Stimulated activated CD4-positive, alpha-beta T cell treated with anti-CD3 and anti-CD28 coated beads, TNF-alpha, amount 100 ng/mL, for 48 hours (primary cell): ENCODE data around the gene UBE2J1.
"Not testable (repeated sequence)": the region's sequence is repeated elsewhere in the genome, so short reads cannot be mapped to it uniquely, and the experiment has no call there.

Experiments used
- DNase-seq, 3 donors: peaks; one replicate each; pipeline ENCODE4 v3.0.0-alpha.2; 2020; ENCODE audit warnings: low read depth in 3 of 3

The UBE2J1 gene

DNA sequence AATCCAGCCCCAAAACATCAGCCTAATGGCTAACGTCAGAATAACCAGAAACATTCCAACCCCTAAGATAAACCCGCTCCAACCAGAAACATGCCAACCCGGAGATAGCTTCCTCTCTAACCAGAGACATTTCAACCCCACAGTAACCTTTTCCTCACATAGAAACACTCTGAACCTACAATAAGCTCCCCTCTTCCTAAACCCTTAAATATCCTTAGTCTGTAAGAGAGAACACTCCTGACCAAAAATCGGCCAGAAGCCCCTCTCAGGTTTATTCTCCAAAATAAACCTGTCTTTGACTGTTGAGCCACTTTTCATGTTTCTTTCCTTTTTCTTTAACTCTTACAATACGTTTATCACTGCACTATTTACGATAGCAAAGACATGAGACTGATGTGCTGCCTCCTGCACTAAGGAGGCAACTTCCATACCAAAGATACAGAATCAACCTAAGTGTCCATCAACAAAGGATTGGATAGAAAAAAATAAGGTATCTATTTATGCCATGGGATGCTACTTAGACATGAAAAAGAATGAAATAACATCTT, 32.4 kb downstream of the UBE2J1 start:
- no peak for DNase-seq

DNA sequence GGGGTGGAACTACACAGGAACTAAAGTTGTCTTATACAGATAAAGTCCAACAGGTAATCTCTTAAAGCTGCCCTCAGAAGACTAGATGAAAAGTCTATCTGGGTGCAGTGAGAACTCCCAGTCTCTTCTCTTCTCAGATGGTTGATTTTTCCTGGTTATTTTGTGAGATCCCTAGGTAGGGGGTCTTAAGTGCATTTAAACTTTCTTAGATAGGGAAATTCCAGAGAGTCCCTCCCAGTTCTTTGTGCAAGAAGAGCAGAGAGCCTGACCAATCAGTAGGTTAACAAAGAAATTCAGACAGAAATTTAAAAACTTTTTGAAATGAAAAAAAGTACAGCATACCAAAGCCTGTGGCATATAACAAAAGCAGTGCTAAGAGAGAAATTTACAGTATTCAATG, 35.5 kb downstream of the UBE2J1 start:
- no peak for DNase-seq

DNA sequence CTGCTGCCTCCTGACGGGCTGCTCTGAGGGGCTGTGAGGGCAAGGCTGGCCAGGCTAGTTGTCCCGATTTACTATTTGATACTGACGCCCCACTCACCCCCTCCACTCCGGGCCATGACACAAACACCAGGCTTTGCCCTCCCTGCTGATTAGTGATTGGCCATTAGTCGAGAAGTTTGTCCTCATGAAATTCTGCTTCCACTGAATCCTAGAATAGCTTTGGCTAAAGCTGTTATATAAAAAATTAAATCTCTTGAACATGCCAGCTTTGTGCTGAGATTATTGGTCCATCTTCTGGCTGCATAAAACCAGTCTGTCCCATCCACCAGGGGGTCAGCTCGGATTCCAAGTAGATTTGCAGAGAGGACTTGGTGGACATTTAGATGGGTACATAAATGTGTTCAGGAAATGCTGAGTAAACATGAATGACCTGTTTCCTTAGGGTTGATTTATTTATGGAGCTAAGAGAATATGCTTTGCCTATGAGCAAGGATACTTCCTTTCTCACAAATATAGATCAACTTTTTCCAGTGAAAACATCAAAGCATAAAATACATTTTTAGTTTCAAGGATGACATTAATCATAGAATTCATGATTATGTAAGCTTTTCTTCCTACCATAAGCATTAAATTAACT, 37.2 kb downstream of the UBE2J1 start, which contains the start of gene GABRR2:
Gene GABRR2, minus strand, starts transcription at position 51 of the 637 bp plus-strand sequence. CDS start 134 bp downstream, outside the sequence.
- no peak for DNase-seq

DNA sequence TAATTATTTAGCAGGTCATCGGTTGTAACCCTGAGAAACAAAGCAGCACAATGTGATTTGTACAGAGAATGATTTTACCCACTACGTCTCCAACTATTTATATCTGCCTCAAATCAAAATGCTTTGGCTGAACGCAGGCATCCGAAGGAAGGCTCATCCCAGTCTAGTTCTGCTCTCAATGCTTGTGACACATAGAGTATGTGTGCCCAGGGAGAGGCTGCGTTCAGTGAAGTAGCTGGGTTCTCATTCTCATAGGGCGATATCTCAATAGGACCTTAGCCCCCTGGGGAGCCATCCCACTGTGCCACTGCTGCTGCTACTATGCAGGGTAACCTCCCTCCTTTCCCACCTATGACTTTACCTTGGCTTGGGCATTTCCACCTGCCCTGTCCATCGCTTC, 37.8 kb downstream of the UBE2J1 start:
- no peak for DNase-seq

DNA sequence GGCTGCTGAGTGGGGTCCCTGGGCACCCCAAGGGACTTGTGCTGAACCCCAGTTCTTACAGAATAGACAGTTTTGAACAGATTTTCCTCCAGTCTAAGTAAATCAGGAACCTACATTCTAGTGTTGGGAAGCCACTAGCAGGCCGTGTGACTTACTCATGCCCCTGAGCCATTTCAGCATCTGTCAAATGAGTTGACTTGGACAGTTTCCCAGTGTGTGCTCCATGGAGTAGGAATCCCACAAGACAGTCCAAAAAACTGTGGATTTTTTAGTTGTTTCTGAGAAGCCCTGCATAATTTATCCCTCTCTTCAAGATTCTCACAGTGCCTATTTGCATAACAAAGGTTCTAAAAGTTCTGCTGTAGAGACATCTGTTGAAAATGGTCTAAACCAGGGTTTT, 39.5 kb downstream of the UBE2J1 start:
- no peak for DNase-seq

DNA sequence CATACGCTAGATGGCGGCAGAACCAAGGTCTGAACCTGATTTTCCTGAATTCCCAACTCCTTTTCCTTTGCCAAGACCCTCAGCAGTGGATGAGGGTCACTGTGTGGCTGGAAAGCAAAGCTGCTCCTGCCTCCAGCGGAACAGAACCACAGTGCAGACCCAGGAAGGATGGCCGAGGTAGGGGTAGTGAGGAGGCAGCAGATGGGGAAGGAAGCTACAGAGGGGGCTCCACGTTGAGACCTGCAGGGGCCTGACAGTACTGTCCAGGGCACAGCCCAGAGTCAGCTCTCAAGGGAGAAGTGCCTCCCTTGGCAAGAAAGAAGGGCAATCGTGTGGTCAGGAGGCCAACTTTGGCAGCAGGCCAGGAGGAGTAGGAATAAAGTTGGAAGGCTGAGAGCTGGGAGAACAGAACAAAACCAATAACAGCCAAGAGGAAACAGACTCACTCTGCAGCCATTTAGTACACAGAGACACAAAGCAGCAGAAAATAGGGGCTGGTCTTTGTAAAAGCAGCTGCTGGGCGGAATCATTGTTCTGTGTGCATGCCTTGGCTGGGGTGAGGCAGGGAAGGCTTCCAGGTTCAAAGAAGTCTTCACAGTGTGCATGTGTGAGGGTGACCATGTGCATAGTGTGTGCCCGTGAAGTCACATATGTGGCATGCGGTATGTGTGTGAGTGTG, 40.5 kb downstream of the UBE2J1 start:
- DNase-seq = no peak

DNA sequence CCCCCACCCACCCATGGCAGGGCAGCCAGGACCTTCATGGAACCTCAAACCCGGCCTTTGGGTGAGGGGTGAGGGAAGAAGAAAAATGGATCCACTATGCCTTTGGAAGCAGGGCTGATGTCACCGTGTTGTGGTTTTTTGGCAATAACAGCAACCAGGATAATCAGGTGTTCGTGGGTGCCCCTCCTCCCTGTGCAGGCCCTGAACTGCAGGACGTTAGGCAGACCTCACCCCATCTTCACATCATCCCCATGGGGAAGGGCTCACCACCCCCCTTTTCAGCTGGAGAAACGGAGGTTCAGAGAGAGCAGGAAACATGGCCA, 41.0 kb downstream of the UBE2J1 start:
- DNase-seq = no peak

DNA sequence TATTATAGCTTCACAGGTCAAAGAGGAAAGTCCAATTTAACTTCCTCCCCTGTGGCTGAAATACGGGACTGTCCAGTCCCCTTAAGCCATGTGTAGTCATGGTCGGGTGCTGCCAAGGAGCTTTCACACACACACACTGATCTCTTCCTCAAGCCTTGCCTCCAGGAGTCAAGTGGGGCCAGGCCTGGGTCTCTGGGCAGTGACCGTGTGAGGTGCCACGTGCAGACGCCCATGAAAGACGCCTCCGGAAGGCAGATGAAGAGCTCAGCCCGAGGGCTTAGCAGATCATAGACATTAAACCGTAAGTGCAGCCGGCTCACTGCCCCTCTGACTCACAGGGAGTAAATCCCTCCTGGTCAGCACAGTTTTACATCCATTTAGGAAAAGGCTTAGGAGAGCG, 41.6 kb downstream of the UBE2J1 start:
- DNase-seq = no peak

DNA sequence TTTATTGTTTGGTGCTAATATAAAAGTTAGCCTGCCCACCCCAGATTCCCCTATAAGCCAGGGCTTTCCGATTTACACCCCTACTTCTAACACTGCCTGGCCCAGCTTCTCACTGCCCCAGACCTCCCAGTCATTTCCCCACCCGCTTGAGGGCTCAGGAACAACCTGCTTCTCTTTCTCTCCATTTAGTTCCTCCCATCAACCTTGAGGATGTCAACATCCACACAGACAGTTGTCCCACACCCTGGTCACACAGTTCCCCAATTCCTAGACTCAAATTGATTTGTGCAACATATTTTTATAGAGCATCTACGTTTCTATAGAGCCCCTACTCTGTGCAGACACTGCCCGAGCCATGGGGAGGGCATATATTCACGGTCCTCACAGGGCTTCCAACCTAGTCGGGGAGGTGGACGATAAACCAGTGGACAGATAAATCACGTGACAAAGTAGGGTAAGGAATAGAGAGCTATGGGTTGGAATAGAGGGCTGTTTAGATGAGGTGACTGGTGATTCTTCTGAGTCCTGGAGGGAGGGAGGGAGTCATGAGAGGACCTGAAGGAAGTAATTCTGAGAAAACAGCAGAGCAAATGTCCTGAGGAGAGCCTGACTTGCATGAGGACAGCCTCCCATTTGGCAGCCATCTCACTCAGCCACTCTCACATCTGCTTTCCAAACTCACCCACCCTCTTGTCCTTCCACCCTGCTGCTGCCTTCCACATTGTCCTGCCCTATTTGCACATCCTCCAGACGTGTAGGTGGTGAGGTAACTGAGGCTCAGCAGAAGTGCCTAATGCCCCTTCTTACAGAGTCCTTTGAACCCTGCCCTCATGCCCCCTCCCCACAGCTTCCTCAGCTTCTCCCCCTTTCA, 43.8 kb downstream of the UBE2J1 start:
- DNase-seq = no peak

DNA sequence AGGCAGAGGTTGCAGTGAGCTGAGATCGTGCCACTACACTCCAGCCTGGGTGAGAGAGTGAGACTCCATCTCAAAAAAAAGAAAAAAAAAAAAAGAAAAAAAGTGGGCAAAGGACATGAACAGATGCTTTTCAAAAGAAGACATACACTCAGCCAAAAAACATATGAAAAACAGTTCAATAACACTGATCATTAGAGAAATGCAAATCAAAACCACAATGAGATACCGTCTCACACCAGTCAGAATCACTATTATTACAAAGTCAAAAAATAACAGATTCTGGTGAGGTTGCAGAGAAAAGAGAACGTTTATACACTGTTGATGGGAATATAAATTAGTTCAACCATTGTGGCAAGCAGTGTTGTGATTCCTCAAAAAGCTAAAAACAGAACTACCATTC, 48.0 kb downstream of the UBE2J1 start:
- DNase-seq = not testable (repeated sequence)

DNA sequence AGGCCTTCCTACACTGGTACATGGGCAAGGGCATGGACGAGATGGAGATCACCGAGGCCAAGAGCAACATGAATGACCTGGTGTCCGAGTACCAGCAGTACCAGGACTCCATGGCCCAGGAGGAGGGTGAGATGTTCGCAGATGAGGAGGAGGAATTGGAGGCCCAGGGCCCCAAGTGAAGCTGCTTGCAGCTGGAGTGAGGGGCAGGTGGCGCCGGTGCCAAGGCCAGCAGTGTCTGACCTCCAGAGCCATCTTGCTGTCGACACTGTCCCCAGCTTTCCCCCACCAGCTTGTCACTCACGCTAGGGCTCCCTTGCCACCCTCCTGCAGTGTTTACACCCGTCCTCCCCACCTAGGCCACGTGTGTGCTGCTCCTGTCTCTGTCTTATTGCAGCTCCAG, 49.6 kb downstream of the UBE2J1 start:
- no peak for DNase-seq

DNA sequence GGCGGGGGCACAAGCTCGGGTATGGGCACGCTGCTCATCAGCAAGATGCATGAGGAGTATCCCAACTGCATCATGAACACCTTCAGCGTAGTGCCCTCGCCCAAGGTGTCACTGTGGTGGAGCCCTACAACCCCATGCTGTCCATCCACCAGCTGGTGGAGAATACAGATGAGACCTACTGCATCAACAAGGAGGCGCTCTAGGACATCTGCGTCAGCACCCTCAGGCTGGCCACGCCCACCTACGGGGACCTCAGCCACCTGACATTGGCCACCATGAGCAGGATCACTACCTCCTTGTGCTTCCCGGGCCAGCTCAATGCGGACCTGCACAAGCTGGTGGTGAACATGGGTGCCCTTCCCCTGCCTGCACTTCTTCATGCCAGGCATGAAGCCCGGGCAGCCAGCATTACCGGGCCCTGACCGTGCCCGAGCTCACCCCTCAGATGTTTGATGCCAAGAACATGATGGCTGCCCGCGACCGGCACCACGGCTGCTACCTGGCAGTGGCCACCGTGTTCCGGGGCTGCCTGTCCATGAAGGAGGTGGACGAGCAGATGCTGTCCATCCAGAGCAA, 50.2 kb downstream of the UBE2J1 start:
- no peak for DNase-seq

DNA sequence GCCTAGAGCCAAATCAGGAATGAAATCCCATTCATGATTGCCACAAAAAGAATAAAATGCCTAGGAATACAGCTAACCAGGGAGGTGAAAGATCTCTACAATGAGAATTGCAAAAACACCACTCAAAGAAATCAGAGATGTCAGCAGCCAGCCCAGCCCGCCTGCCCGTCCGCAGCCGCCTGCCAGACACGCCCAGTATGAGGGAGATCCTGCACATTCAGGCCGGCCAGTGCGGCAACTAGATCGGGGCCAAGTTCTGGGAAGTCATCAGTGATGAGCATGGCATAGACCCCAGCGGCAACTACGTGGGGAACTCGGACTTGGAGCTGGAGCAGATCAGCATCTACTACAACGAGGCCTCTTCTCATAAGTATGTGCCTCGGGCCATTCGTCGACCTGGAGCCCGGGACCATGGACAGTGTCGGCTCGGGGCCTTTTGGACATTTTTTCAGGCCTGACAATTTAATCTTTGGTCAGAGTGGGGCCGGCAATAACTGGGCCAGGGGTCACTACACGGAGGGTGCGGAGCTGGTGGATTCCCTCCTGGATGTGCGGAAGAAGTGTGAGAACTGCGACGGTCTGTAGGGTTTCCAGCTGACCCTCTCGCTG, 50.8 kb downstream of the UBE2J1 start:
- DNase-seq = no peak

DNA sequence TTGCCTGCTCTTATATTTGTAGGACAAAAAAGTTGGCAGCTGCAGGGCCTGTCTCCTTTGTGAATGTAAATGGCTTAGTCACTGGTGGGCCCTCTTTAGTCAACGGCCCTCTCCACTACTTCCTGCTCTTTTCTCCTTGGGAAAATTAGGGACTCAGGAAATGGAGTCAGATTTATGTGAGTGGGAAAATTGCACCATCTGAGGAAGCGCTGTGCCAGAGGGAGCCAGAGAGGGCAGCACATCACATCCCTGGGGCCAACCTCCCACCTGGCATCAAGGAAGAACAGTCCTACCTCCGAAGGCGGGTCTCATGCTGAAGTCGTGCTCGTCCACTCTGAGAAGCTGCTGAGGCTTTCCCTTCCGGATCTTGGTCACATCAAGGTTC, 53.1 kb downstream of the UBE2J1 start:
- no peak for DNase-seq

DNA sequence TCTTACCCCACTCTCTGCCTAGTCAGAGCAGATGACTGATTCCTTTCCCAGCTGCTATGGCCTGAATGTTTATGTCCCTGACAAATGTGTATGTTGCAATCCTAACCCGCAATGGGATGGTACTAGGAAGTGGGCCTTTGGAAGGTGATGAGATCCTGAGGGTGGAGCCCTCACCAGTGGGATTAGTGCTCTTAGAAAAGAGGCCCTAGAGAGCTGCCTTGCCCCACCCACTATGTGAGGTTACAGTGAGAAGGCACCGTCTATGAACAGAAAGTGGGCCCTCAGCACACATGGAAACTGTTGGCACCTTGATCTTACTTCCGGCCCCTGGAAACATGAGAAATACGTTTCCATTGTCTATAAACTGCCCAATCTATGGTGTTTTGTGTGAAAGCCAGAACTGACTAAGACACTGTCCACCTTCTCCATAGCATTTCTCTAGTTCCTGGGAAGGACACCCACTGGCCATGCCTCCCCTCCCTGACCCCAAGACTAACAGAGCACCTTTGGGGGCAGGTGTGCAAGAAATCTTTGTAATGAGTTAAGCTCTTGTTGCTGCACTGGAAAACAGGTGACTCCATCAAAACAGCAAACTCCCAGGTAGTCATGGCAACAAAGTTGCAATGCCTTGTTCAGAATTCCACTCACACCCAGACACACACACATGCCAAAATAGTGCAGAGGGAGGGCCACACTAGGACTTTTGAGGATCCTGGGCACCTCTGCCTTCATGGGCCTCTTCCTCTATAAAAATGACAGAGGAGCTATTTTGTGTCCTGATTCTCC, 53.6 kb downstream of the UBE2J1 start:
- DNase-seq = peak in 1 of 3 donors; percentile 20

DNA sequence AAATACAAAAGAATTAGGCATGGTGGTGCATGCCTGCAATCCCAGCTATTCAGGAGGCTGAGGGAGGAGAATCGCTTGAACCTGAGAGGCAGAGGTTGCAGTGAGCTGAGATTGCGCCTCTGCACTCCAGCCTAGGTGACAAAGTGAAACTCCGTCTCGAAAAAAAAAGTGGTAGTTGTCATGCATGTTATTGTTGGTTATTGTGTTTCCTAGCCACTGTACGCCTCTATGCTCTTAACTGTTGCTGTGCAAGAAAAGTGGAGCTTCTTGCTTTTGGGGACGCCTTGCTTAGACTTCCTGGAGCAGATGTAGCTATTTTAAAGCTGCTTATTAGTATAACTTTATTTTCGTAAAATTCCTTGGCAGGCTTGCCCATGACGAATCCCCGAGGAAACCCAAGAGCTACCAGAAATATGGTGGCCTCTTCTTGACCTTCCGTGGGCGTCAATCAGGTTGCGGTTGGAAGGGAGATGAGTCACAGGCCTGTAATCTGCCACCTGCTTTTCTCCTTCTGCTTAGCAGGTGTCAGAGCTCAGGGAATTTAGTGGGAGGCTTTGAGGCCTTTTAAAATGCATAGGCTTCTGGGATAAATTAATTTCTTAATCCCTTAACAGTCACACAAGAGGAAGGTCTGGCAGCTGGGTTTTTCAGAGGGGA, 54.7 kb downstream of the UBE2J1 start:
- DNase-seq = peak; percentile 44 to 55 (median 49)

DNA sequence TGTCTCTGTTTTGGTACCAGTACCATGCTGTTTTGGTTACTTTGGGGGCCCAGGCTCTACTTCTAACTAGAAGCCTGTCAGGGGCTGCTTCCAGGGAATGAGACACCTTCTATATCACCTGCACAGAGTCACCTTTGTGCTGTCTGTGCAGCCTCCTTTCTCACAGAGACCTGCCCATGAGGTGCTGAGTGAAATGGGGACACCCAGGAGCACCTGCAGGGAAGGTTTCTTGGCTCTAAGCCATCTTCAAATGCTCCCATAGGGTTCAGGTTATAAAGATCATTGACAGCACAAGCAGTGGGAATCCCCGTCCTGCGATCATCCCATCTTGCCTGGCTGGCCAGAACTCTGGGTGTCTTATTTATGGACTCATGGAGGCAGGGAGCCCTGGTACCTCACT, 56.5 kb downstream of the UBE2J1 start:
- DNase-seq = no peak

DNA sequence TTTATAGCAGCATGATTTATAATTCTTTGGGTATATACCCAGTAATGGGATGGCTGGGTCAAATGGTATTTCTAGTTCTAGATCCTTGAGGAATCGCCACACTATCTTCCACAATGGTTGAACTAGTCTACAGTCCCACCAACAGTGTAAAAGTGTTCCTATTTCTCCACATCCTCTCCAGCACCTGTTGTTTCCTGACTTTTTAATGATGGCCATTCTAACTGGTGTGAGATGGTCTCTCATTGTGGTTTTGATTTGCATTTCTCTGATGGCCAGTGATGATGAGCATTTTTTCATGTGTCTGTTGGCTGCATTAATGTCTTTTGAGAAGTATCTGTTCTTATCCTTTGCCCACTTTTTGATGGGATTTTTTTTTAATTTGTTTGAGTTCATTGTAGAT, 57.4 kb downstream of the UBE2J1 start:
- not testable (repeated sequence) for DNase-seq

DNA sequence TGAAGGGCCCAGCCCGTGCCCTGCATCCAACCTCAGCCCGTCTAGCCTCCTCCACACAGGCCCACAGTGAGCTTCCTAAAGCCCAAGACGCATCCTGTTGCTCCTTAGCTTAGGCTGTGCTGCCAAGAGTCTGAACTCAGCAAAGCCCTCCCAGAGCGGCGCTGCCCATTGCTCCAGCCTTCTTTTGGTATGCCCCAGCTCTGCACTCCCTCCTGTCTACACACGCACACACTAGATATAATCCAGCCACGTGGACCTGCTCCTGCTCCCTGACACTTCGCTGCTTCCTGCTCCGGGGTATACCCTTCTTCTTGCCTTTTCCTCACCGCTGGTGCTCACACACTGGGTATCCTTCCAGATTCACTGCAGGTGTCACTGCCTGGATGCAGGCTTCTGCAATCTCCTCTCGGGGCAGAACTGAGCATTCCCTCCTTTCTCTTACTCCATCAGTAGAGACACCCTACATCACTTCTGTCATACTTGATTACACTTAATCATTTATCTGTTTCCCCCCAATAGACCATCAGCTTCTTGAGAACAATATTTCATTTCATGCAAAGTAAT, 61.2 kb downstream of the UBE2J1 start:
- no peak for DNase-seq
